ENCODE results near the gene NLRP12.

Gene NLRP12

DNA sequence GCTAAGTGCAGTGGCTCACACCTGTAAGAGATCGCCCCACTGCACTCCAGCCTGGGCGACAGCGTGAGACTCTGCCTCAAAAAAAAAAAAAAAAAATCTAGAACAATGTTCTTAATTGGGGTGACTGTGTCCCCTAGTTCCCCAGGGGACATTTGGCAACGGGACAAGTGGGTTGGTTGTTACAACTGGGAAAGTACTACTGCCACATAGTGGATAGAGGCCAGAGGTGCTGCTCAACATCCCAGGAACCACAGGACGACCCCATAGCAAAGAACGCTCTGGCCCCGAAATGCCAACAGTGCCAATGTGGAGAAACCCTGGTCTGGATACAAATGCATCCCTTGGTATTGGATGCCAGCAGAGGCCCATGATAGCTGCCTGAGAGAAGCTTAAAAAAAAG, 11.8 kb downstream of the NLRP12 start:
- no CpG with 5 or more reads among the region's 7 CpGs for WGBS, 2 donors (ENCODE audit: extremely low coverage in 2 of 2, insufficient read length in 2 of 2, insufficient replicate concordance in 1 of 2)
- Histone ChIP-seq H2BK15ac (ENCODE audit: low read length) (no peak overlapping the region), H3K14ac (ENCODE audit: low read length) (no peak overlapping the region), H4K91ac (ENCODE audit: low read depth, low read length, poor library complexity) (no peak overlapping the region), H3K9me3 (replicated peaks in 1 of 2; ENCODE audit: control insufficient read depth in 2 of 2, insufficient read depth in 1 of 2, low read depth in 1 of 2, low read length in 2 of 2) (no peaks in the 10 kb centered on the region), H3K4ac (ENCODE audit: low read length) (no peak overlapping the region), H3K27me3 (ENCODE audit: control insufficient read depth in 3 of 3, insufficient read depth in 3 of 3, low read depth in 1 of 3, low read length in 3 of 3) (no peaks in the 10 kb centered on the region), H2BK120ac (ENCODE audit: low read depth, low read length) (no peak overlapping the region), H3K9ac (ENCODE audit: low read depth, low read length, poor library complexity) (no peak overlapping the region), H3K36me3 (replicated peaks in 1 of 2; ENCODE audit: control insufficient read depth in 2 of 2, insufficient read depth in 2 of 2, low read length in 2 of 2) (no peaks in the 10 kb centered on the region), H3K4me2 (ENCODE audit: insufficient read depth, low read length, poor library complexity, severe bottlenecking) (no peak overlapping the region), H3K23ac (ENCODE audit: low read depth, low read length, poor library complexity) (no peak overlapping the region), H2AFZ (ENCODE audit: low read length) (no peak overlapping the region), H3K4me3 (ENCODE audit: low read length in 2 of 2) (no peak overlapping the region), H3K79me1 (ENCODE audit: low read depth, low read length) (no peaks in the 10 kb centered on the region), H3K27ac (replicated peaks; ENCODE audit: low read length) (no peak overlapping the region), H2AK5ac (ENCODE audit: low read depth, low read length) (no peak overlapping the region), H3K4me1 (ENCODE audit: control insufficient read depth in 2 of 2, insufficient read depth in 1 of 2, low read depth in 1 of 2, low read length in 2 of 2) (no peaks in the 10 kb centered on the region), H2BK5ac (ENCODE audit: low read length) (no peak overlapping the region), H2BK12ac (ENCODE audit: low read length) (no peak overlapping the region), H3K18ac (ENCODE audit: low read length) (no peak overlapping the region), H4K8ac (ENCODE audit: low read depth, low read length) (no peak overlapping the region)
- no peak for DNase-seq (ENCODE audit: low spot score)

DNA sequence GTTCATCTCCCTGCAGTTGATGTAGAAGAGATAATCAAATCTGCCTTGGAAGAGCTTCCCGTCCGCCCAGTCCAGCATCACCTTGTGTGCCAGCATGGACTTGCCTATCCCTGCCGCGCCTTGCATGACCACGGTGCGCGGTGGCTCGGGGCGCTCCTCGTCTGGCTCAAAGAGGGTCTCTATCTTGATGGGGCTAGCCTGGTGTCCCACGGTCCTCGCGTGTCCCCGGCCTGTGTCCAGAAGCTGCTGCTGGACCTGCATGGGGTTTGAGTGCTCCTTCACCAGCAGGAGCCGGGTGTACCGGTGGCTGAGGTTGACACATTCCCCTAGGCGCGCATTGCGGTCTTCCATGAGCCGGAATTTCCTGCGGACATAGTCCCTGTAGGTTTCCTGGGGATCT, 13.2 kb downstream of the NLRP12 start:
- Histone ChIP-seq H3K14ac (ENCODE audit: low read length) (no peak overlapping the region), H3K4me1 (ENCODE audit: control insufficient read depth in 2 of 2, insufficient read depth in 1 of 2, low read depth in 1 of 2, low read length in 2 of 2) (no peaks in the 10 kb centered on the region), H3K27ac (replicated peaks; ENCODE audit: low read length) (no peak overlapping the region), H3K23ac (ENCODE audit: low read depth, low read length, poor library complexity) (peak overlapping the region; percentile 81), H2BK5ac (ENCODE audit: low read length) (no peak overlapping the region), H3K36me3 (replicated peaks in 1 of 2; ENCODE audit: control insufficient read depth in 2 of 2, insufficient read depth in 2 of 2, low read length in 2 of 2) (no peaks in the 10 kb centered on the region), H3K9ac (ENCODE audit: low read depth, low read length, poor library complexity) (no peak overlapping the region), H3K79me1 (ENCODE audit: low read depth, low read length) (no peaks in the 10 kb centered on the region), H3K18ac (ENCODE audit: low read length) (peak overlapping the region; percentile 13), H4K91ac (ENCODE audit: low read depth, low read length, poor library complexity) (peak overlapping the region; percentile 5), H3K9me3 (replicated peaks in 1 of 2; ENCODE audit: control insufficient read depth in 2 of 2, insufficient read depth in 1 of 2, low read depth in 1 of 2, low read length in 2 of 2) (no peaks in the 10 kb centered on the region), H3K4ac (ENCODE audit: low read length) (no peak overlapping the region), H2BK120ac (ENCODE audit: low read depth, low read length) (no peak overlapping the region), H3K4me3 (ENCODE audit: low read length in 2 of 2) (no peak overlapping the region), H4K8ac (ENCODE audit: low read depth, low read length) (no peak overlapping the region), H2BK15ac (ENCODE audit: low read length) (peak overlapping the region; percentile 6), H3K27me3 (ENCODE audit: control insufficient read depth in 3 of 3, insufficient read depth in 3 of 3, low read depth in 1 of 3, low read length in 3 of 3) (no peaks in the 10 kb centered on the region), H2BK12ac (ENCODE audit: low read length) (no peak overlapping the region), H2AK5ac (ENCODE audit: low read depth, low read length) (peak overlapping the region; percentile 32), H3K4me2 (ENCODE audit: insufficient read depth, low read length, poor library complexity, severe bottlenecking) (no peak overlapping the region), H2AFZ (ENCODE audit: low read length) (no peak overlapping the region)
- no CpG with 5 or more reads among the region's 21 CpGs for WGBS, 2 donors (ENCODE audit: extremely low coverage in 2 of 2, insufficient read length in 2 of 2, insufficient replicate concordance in 1 of 2)
- no peak for DNase-seq (ENCODE audit: low spot score)

DNA sequence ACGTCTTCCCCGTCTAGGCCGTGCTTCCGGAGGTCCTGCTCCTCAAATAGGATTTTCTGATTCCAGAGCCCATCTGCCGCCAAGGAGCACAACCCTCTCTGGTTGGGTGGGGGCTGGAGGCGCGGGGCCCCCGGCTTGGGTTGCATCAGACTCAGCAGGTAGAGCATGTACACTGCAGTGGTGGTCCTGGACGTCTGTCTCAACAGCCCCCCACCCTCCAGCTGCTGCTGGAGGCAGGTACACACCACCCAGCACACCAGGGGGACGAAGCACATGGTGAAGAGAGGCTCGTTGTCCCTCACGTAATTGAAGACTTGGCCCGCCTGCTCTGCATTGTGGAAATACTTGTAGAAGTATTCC, 13.9 kb downstream of the NLRP12 start:
- Histone ChIP-seq H2BK5ac (ENCODE audit: low read length) (peak overlapping the region; percentile 59), H3K23ac (ENCODE audit: low read depth, low read length, poor library complexity) (peak overlapping the region; percentile 43), H3K4ac (ENCODE audit: low read length) (no peak overlapping the region), H2BK12ac (ENCODE audit: low read length) (no peak overlapping the region), H2AK5ac (ENCODE audit: low read depth, low read length) (peak overlapping the region; percentile 88), H4K8ac (ENCODE audit: low read depth, low read length) (no peak overlapping the region), H2BK15ac (ENCODE audit: low read length) (no peak overlapping the region), H3K4me3 (ENCODE audit: low read length in 2 of 2) (no peak overlapping the region), H3K14ac (ENCODE audit: low read length) (peak overlapping the region; percentile 63), H2BK120ac (ENCODE audit: low read depth, low read length) (no peak overlapping the region), H3K4me1 (ENCODE audit: control insufficient read depth in 2 of 2, insufficient read depth in 1 of 2, low read depth in 1 of 2, low read length in 2 of 2) (no peaks in the 10 kb centered on the region), H3K79me1 (ENCODE audit: low read depth, low read length) (no peaks in the 10 kb centered on the region), H3K27me3 (ENCODE audit: control insufficient read depth in 3 of 3, insufficient read depth in 3 of 3, low read depth in 1 of 3, low read length in 3 of 3) (no peaks in the 10 kb centered on the region), H3K27ac (replicated peaks; ENCODE audit: low read length) (no peak overlapping the region), H2AFZ (ENCODE audit: low read length) (no peak overlapping the region), H3K36me3 (replicated peaks in 1 of 2; ENCODE audit: control insufficient read depth in 2 of 2, insufficient read depth in 2 of 2, low read length in 2 of 2) (no peaks in the 10 kb centered on the region), H3K9ac (ENCODE audit: low read depth, low read length, poor library complexity) (no peak overlapping the region), H3K18ac (ENCODE audit: low read length) (peak overlapping the region; percentile 90), H3K4me2 (ENCODE audit: insufficient read depth, low read length, poor library complexity, severe bottlenecking) (no peak overlapping the region), H3K9me3 (replicated peaks in 1 of 2; ENCODE audit: control insufficient read depth in 2 of 2, insufficient read depth in 1 of 2, low read depth in 1 of 2, low read length in 2 of 2) (no peaks in the 10 kb centered on the region), H4K91ac (ENCODE audit: low read depth, low read length, poor library complexity) (no peak overlapping the region)
- no CpG with 5 or more reads among the region's 13 CpGs for WGBS, 2 donors (ENCODE audit: extremely low coverage in 2 of 2, insufficient read length in 2 of 2, insufficient replicate concordance in 1 of 2)
- DNase-seq (ENCODE audit: low spot score) = no peak

DNA sequence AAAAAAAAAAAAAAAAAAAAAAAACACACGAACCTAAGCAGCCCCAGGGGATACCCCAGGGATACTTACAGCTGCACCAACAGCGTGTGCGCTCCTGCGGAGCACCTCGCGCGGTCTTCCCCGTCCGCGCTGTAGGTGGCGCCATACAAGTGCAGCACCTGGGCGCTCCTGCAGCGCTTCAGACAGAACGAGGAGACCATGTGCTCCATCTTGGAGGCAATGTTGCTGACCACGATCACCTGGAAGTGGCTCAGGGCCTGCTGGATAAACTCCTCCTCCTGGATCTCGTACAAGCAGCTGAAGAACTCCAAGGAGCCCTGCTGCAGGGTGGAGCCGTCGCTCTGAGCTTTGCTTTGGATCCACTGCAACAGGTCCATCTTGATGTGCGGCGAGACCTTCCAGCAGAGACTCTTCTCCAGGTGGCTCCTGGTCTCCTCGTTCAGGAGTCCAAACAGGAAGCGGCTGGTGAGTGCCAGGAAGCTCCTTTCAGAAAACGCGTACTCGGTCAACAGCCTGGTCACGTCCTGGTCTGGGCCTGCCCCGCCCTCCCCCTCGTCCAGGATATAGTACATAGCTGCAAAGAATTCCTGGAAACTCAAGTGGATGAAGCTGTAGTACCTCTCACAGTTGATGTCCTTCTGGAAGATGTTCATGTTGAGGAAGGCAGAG, 14.5 kb downstream of the NLRP12 start:
- Histone ChIP-seq H2AFZ (ENCODE audit: low read length) (no peak overlapping the region), H3K27ac (replicated peaks; ENCODE audit: low read length) (no peak overlapping the region), H2BK5ac (ENCODE audit: low read length) (no peak overlapping the region), H3K23ac (ENCODE audit: low read depth, low read length, poor library complexity) (no peak overlapping the region), H3K27me3 (ENCODE audit: control insufficient read depth in 3 of 3, insufficient read depth in 3 of 3, low read depth in 1 of 3, low read length in 3 of 3) (no peaks in the 10 kb centered on the region), H2BK120ac (ENCODE audit: low read depth, low read length) (no peak overlapping the region), H3K9ac (ENCODE audit: low read depth, low read length, poor library complexity) (no peak overlapping the region), H3K18ac (ENCODE audit: low read length) (no peak overlapping the region), H4K8ac (ENCODE audit: low read depth, low read length) (no peak overlapping the region), H3K4me2 (ENCODE audit: insufficient read depth, low read length, poor library complexity, severe bottlenecking) (no peak overlapping the region), H4K91ac (ENCODE audit: low read depth, low read length, poor library complexity) (no peak overlapping the region), H3K4me1 (ENCODE audit: control insufficient read depth in 2 of 2, insufficient read depth in 1 of 2, low read depth in 1 of 2, low read length in 2 of 2) (no peaks in the 10 kb centered on the region), H3K4me3 (ENCODE audit: low read length in 2 of 2) (no peak overlapping the region), H3K36me3 (replicated peaks in 1 of 2; ENCODE audit: control insufficient read depth in 2 of 2, insufficient read depth in 2 of 2, low read length in 2 of 2) (no peaks in the 10 kb centered on the region), H3K4ac (ENCODE audit: low read length) (no peak overlapping the region), H2BK12ac (ENCODE audit: low read length) (no peak overlapping the region), H3K79me1 (ENCODE audit: low read depth, low read length) (no peaks in the 10 kb centered on the region), H2AK5ac (ENCODE audit: low read depth, low read length) (peak overlapping the region; percentile 88), H3K14ac (ENCODE audit: low read length) (no peak overlapping the region), H2BK15ac (ENCODE audit: low read length) (no peak overlapping the region), H3K9me3 (replicated peaks in 1 of 2; ENCODE audit: control insufficient read depth in 2 of 2, insufficient read depth in 1 of 2, low read depth in 1 of 2, low read length in 2 of 2) (no peaks in the 10 kb centered on the region)
- DNase-seq (ENCODE audit: low spot score) = no peak
- WGBS, 2 donors (ENCODE audit: extremely low coverage in 2 of 2, insufficient read length in 2 of 2, insufficient replicate concordance in 1 of 2) = no CpG with 5 or more reads among the region's 28 CpGs

Data from neuronal stem cell (in vitro differentiated cells).